Esophagus muscularis mucosa (tissue), 3 donors: ENCODE data around the gene RPS25.
"Not testable (repeated sequence)": the region's sequence is repeated elsewhere in the genome, so short reads cannot be mapped to it uniquely, and the experiment has no call there.

Source experiments
- CTCF ChIP-seq, 3 experiments: fragments of 200-600 bp in 2 of 3; fragments of 450-650 bp in 1 of 3; sonication (generic) in 2 of 3; IDR thresholded peaks; one replicate each; pipeline ENCODE4 v1.5.1; 2017 to 2019; ENCODE audit warnings: antibody characterized with exemption in 3 of 3, mild to moderate bottlenecking in 2 of 3, moderate library complexity in 1 of 3
- POLR2AphosphoS5 ChIP-seq, 2 donors: sonication (generic); formaldehyde crosslinking; IDR thresholded peaks; one replicate each; pipeline ENCODE4 v1.6.1; 2017; ENCODE audit warnings: antibody characterized with exemption in 2 of 2

- TF ChIP-seq POLR2AphosphoS5, CTCF (IDR thresholded peaks at IDR 0.05): not testable (repeated sequence)
These were observed 33.8 kb downstream of the RPS25 start for GRCh38 chr11:118984337-118984736.
